GM19240 (cell line): ENCODE data around the gene CCDC34.

ENCODE experiments used
- DNase-seq: peaks from one replicate; pipeline ENCODE4 v3.0.0; 2011; ENCODE audit warnings: low spot score; ENCODE audit not compliant: insufficient read length

The CCDC34 gene, protein sequence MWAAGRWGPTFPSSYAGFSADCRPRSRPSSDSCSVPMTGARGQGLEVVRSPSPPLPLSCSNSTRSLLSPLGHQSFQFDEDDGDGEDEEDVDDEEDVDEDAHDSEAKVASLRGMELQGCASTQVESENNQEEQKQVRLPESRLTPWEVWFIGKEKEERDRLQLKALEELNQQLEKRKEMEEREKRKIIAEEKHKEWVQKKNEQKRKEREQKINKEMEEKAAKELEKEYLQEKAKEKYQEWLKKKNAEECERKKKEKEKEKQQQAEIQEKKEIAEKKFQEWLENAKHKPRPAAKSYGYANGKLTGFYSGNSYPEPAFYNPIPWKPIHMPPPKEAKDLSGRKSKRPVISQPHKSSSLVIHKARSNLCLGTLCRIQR

DNA sequence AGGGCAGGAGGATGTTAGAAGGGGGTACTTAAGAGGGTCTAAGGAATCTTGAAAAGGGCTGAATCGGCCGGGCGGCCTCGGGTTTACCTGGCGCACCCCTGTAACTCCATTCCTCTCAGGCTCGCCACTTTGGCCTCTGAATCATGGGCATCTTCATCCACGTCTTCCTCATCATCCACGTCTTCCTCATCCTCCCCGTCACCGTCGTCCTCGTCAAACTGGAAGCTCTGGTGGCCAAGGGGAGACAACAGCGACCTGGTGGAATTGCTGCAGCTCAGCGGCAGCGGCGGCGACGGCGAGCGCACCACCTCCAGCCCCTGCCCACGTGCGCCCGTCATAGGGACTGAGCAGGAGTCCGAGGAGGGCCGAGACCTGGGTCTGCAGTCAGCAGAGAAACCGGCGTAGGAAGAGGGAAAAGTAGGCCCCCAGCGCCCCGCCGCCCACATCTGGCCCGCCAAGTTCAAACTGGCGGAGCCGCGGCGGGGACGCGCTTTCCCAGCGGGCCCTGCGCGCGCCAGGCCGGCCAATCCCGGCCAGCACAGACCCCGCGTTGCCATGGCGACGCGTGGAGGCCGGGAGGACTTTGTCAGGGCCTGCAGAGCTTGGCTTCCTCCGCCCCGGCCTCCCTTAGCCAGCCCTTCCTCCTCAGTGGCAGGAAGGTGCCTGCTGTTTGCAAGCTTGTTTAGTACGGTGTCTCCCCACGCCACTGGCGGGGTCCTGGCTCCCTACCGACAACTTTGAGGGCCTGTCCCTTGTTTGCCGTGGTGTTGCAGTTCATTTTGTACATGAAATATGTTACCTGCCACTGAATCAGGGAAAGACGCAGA lies at the start of gene CCDC34:
Gene CCDC34, minus strand, starts transcription at position 467 of the 827 bp plus-strand sequence. Its CDS starts 21 bp downstream, at position 446.
- peak; percentile 80 for DNase-seq

DNA sequence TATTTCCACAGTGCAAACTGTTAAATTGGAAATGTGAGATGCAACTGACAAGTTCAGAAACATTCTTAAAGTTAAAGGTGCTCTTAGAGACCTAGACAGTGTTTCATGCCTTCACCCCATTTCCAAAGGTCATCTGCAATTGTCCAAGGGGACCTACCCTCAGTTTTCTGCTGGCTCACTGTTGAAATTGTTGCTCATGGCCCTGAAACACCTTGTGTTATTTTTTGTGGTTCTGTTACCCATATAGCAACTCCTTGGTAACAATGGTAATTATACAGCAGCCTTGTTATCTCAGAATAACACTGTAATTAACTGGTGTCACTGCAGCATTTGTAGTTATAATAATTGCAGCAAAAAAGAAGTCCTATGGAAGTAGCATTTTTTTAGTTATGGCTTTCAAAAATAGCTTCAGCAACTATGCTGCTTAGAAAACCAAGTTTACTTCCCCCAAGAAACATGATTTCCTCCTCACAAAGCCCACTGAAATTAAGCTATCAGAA lies 49.2 kb upstream of the CCDC34 start:
- no peak for DNase-seq

DNA sequence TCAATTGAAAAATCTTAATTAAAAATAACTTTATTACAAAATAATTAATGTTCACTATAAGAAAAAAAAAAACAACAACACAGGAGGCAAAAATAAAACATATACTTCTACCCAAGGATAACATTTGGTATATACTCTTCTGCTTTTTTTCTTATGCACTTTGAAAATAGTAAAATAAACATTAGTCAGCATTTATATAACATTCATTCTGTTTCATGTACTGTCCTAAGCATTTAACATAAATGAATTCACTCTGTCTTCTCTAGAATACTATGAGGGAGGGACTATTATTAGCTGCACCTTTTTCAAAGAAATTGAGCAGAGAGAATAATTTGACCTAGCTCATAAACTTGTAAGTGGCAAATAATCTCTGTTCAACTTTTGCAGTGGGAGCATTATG lies 48.3 kb upstream of the CCDC34 start:
- DNase-seq, result no peak

DNA sequence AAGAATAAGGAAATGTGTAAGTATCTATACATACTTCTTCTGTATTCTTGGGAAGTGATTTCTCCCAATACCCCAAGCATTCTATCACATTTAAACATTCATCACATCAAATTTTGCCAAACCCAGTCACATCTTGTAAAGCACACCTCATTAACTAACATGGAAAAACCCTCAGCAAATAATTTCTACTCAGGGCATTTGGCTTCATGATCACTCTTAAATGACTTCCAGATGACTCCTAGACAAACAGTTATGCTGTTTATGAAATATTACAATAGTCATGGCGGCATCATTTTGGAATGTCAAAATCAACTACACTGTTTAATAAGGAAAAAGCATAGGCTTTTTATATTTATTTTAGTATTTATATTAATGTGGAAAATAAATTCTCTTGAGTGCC lies 47.3 kb upstream of the CCDC34 start:
- DNase-seq, result no peak

DNA sequence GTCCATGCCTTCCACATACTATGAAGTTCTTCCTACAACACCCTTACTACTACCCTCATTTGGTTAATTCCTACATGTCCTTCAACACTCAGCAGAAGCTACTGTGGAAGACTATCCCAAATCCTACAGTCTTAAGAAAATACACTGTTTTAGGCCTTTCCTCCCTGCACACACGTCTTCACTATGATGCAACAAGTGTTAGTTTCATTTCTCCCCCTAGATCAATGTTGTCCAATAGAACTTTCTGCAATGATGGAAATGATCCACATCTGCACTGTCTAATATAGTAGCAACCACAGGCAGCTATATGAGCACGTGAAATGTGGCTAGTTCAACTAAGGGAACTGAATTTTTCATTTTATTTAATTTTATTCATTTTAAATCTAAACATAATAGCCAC lies 46.7 kb upstream of the CCDC34 start:
- no peak for DNase-seq

DNA sequence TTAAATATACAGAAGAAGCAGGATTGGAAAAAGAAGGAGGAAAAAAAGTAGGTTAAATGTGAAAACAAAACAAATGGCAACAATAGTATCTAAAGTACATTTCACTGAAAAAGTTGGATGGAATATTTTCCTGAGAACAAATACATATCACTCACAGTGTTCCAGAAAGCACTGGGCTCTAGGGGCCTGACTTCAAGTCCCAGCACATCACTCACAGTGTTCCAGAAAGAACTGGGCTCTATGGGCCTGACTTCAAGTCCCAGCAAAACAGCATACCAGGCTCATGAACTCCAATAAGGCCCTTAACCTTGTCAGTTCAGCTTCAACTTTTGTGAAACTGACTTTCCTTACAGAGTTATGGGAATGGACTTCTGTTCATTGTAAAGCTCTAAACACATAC lies 46.0 kb upstream of the CCDC34 start:
- no peak for DNase-seq

DNA sequence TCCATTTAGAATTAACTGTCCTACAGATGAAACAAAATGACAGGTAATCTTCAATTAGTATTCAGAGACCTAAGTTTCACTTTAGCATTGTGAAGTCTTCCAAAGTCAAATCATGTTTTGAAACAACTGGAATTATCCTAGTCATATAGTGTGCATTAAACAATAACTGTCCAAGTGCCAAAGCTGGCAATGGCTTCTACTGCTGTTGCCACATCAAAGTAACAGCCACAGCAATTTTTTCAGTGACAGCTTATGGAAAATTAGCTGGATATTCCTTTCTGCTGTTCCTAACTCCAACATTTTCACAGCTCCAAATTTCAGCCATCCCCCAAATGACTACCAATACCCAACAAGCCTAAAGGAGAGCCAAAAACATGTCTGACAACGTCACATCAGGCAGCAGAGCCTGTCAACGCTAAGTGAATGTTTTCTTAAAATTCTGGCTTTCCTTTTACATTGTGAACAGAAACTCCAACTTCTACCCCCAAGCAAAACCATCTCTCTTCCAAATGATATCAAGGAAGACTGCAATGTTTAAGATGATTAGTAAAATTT lies 45.3 kb upstream of the CCDC34 start:
- no peak for DNase-seq

DNA sequence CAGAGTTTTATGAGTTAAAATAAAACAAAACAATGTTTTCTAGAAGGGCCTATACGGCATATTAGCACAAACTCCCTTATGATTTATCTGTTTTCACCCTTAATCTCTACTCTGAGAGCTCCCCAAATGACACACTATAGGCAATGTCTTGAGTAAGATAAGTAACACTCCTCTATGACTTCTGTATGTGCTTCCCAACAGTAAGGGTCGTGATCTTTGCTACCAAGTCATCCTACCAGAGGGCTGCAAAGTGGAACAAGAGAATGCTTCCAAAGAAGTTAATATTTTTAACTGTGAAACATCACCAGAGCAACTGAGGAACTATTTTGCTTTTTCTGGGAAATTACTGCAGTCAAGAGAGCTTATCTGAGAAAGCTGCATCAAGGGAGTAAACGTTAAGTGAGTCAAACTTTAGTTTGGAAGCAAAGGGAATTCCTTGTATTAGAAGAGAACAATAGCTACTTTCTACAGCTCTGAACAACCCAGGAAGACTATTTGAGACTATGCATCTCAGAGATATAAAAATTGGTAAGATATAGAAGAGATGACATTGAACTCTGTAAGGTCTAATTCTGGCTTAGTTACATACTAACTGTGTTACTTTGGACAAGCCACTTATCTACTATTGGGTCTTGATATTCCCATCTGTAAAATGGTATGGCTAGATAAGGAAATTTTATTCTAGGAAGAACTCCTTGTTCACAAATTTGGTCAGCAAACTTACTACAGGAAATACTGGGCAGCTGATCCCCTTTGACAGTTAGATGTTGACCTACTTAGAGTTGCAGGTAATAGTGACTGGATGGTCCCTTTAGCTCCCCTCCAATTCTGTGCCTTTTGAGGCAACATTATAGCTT lies 43.7 kb upstream of the CCDC34 start:
- no peak for DNase-seq

DNA sequence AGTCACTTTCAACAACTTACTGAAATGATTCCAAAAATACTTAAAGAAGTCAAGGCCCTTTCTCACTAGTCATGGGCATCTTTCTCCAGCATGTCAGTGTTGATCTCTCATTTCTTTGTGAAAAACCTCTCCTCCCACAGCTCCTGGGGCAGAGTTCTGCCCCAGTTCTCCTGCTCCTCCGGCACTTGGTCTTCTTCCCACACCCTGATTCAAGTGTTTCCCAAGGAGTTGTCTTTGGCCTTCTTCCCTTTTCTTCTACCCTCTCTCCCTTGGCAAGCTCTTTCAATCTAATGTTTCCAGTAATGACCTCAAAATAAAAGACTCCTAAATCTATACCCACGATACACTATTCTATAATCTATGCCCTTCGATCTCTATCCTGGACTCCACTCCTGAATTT lies 42.1 kb upstream of the CCDC34 start:
- no peak for DNase-seq

DNA sequence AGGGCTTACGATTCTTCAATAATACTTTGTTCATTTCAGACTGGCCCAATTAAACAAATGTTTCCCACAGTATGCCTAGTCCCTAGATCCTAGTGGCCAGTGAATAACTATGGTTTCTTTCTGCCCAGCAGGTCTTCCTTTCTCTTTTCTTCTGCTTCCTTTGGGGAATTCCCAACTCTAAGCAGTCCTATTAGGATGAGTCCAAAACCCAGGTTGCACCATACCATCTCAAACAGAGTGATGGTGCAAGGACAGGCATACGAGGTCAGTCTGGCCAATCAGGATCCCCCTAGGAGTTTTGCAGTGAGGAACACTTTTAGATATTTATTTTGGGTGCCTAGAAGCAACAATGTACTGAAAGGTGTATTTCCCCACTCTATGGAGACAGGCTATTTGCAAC lies 41.4 kb upstream of the CCDC34 start:
- DNase-seq, result no peak

DNA sequence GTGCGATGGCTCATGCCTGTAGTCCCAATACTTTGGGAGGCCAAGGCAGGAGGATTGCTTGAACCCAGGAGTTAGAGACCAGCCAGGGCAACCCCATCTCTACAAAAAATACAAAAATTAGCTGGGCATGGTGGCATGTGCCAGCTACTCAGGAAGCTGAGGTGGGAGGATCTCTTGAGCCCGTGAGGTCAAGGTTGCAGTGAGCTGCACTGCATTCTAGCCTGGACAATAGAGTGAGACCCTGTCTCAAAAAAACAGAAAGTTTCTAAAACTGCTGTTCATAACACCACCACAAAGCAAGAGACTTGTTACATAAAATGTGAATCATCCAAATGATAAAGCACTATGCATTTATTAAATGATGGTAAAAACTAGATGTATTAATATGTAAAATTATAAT lies 40.2 kb upstream of the CCDC34 start:
- no peak for DNase-seq

DNA sequence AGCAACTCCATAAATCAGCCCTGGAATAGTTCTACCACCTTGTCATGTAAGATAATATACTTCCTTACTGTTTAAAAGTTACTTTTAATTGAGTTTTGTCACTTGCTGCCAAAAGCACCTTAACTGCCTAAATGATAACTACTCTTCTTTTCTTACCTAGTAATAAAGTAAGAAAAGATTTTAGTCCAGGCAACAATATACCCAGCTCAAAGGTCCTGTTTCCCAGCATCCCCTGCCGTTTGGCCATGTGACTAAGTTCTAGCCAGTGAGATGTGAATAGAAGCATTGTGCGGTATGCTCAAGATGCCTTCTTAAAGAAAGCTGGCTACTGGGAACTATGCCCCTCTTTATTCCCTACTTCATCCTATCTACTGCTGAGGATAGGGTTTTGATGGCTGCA lies 39.4 kb upstream of the CCDC34 start:
- no peak for DNase-seq

DNA sequence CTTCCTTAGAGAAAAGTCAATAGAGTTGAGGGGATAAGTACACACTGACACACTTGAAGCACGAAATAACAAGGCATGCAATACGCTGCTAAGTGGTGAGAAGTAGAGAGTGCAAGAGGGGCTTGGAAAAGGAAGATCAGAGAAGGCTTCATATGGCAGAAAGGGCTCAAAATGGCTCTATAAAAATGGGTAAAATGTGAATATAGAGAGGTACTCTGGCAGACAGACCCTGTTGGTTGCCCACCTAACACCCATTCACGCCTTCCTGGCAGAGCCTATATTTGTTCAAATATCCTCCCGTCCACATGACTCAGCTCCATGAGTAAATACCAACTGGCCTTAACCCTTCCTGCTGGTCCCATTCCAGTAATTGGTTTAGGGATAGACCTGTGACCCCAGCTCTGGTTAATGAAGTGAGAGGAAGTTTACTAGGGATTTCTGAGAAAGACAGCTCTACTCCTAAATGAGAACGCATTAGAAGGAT lies 38.9 kb upstream of the CCDC34 start:
- DNase-seq, result no peak

DNA sequence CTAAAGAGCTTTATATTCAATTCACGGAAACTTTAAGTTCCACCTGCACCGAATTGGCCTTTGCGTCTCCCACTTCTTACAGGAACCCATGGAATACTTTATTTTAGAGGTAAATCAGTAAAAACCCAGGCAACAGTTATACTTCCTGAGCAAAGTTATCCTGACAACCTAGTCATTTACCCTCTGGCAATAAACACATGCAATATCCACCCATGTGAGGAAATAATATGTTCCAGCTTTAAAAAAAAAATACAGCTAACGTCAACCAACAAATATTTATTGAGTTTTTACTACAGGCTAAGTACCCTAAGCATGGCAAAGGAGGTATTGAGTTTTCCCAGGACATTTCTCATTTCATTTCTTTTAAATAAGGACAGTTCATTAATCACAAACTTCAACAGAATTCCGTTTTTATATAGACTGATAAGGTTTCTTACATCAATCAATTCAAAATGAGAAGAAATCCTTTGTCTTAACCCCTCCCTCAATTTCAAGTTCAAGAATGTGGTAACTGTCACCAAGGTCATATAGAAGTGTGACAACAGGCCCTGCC lies 38.3 kb upstream of the CCDC34 start:
- DNase-seq, result no peak

DNA sequence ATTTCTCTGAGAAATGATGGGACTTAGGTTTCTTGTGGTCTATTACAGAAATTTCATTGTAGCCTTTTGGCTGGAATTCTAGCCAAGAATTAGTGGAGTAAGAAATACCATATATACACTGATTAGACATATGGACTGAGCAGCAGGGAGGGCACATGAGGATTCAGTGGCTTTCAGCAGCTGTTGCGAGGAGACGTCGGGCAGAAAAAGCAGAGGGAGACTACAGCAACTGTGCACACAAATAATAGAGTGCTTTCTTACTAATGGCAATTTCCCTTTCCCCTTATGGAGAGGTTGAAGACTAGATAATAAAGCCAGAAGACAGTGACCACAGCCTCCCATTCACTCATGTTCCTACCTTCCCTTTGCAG lies 35.4 kb upstream of the CCDC34 start:
- no peak for DNase-seq

DNA sequence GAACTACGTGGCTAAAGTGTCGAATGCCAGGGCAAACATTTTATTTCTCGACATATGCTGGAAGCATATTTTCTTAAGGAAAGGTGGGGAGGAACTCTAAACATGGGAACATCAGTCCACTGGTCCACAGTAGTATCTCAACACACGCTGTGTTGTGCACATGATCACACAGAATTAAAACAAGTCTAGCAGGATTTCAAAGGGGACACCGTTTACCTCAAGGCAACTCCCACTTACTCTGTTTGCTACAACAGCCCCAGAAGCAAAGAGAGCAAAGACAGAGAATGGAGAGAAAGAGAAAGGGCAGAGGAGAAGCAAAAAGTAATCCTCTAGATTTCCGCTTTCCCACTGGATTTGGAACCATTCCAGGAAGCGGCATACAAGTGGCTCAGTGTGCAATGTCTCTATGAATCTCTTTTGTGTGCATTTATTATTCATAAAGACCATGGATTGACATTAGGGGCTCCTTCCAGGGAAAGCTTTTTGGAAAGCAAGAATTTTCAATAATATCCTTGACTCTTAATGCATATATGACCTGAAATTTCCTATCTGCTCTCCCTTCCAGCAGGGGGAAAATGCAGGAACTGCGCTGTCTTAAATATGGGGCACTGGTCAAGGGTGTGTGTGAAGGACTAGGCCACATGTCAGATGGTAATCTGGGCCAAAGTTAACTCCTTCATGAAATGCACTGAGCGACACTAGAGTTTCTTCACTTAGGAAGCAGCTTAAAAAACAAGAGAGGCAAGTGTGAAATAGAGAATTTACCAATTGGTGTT lies 34.8 kb upstream of the CCDC34 start:
- no peak for DNase-seq

DNA sequence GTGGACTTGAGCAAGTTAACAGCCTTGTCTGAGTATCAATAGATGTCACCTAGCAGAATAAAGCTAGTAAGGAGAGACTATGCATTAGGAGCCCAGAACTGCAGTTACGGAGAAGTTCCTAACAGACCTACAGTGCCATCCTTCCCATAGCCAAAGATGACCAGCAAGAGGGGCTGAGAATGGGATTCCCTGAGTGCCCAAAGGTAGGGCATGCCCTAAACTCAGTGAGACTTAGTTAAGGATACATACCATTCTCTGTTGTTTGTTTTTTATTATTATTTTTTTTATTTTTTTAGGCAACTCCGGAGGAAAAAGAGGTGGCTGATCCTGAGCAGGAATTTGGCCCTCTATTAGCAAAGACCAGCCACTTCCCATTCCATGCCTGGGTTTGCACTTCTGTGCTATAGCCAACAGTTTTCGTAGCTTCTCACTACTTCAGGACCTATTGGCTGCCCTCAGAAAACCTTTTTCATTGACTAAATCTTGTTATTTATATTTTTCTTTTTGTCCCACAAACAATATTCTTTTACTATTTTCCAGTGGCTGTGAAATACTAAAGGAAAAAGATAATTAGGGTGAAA lies 33.3 kb upstream of the CCDC34 start:
- DNase-seq, result no peak

DNA sequence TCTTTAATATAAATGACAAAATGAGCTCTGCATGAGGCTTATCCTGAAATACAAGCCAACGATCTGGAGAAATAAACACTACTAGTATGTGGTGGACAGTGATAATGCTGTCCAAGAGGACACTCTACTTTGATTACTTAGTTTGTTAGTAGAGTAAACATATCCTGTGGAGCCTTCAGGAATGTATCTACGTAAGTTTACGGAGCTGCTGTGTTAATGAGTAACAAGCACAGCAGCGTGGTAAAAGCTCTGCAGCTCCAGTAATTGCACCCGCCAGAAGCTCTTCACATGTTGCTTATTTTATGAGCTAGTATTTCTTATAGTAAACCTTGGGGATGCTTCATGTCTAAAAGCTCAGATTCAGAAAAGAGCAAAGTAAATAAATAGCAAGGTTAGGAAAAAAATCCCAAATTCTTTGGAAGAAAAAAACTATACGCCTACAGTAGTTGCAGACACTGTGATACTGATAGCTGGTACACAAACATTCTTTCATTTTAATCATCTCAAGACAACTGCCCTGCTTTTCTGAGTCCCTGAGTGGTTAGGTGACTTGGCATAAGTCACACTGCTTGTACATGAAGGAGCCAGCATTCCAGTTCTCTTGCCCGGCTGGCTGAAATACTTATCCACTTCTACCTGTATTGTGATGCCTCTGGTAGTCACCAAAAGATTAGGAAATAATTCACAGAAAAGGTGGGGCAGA lies 32.7 kb upstream of the CCDC34 start:
- no peak for DNase-seq

DNA sequence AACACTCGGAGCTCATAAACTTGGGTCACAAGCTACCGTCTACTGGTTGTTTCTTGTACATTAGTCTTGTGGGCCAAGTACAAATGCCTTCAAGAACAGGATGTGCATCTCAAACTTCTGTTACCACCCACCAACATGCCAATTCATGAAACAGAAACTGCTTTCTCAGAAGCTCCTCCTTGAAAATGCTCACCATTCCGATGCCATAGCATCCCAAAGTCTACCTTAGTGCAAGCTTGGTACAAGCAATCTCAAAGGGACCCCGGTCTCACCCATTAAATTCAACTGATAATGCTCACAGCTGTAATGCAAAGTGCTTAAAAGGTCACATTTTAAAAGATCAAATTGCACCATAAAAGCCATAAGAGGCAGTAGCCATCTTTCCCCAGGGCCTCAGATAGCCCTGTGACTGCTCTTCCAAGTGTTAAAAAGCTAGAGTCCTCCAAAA lies 31.8 kb upstream of the CCDC34 start:
- DNase-seq, result no peak
